Measurements from ENCODE around the gene ATP1A1.

Gene ATP1A1

GRCh38 chr1:116386042-116386441, 13.0 kb downstream of the ATP1A1 start:
- no peaks in the 10 kb centered on the region for H3K9me2 ChIP-seq (replicated peaks; ENCODE audit: insufficient read depth, low read length)
- peaks cover 18% of the 10 kb centered on the region; the same call in 1 of the 2 replicates for H3K36me3 ChIP-seq (ENCODE audit: low read length)
- no peaks in the 10 kb centered on the region for H3K9me3 ChIP-seq (ENCODE audit: insufficient read depth, low read length)
- no peak overlapping the region for H2AFZ ChIP-seq (ENCODE audit: low read depth, low read length, severe bottlenecking)
- peaks cover 28% of the 10 kb centered on the region for H3K79me2 ChIP-seq (ENCODE audit: insufficient read depth, low read length)
- no peak overlapping the region for H3K4me2 ChIP-seq (ENCODE audit: low read depth, low read length, poor library complexity, severe bottlenecking)
- no peaks in the 10 kb centered on the region for H3K27me3 ChIP-seq (ENCODE audit: low read length)
- H3K9ac ChIP-seq (ENCODE audit: low read length): no peak overlapping the region
- no peak overlapping the region for H3K4me3 ChIP-seq (ENCODE audit: insufficient read depth, low read length, poor library complexity, severe bottlenecking)
- H3F3A ChIP-seq (ENCODE audit: insufficient read depth): no peaks in the 10 kb centered on the region
- TF ChIP-seq EZH2phosphoT487 (conservative IDR thresholded peaks at IDR 0.05; ENCODE audit: low read length) (no peak), CTCF (IDR thresholded peaks at IDR 0.05; ENCODE audit: insufficient read depth, low read length, poor library complexity, severe bottlenecking) (no peak)
- H4K20me1 ChIP-seq (ENCODE audit: low read depth, low read length): no peaks in the 10 kb centered on the region
- H3K27ac ChIP-seq (ENCODE audit: low read depth, low read length): no peak overlapping the region

GRCh38 chr1:116387551-116387950, 14.5 kb downstream of the ATP1A1 start:
- peaks cover 16% of the 10 kb centered on the region for H3K79me2 ChIP-seq (ENCODE audit: insufficient read depth, low read length)
- TF ChIP-seq CTCF (IDR thresholded peaks at IDR 0.05; ENCODE audit: insufficient read depth, low read length, poor library complexity, severe bottlenecking) (no peak), EZH2phosphoT487 (conservative IDR thresholded peaks at IDR 0.05; ENCODE audit: low read length) (no peak)
- no peaks in the 10 kb centered on the region for H4K20me1 ChIP-seq (ENCODE audit: low read depth, low read length)
- peaks cover 26% of the 10 kb centered on the region; the same call in 1 of the 2 replicates for H3K36me3 ChIP-seq (ENCODE audit: low read length)
- no peaks in the 10 kb centered on the region for H3K9me3 ChIP-seq (ENCODE audit: insufficient read depth, low read length)
- H2AFZ ChIP-seq (ENCODE audit: low read depth, low read length, severe bottlenecking): no peak overlapping the region
- no peak overlapping the region for H3K4me2 ChIP-seq (ENCODE audit: low read depth, low read length, poor library complexity, severe bottlenecking)
- H3K9me2 ChIP-seq (replicated peaks; ENCODE audit: insufficient read depth, low read length): no peaks in the 10 kb centered on the region
- no peak overlapping the region for H3K9ac ChIP-seq (ENCODE audit: low read length)
- H3K27ac ChIP-seq (ENCODE audit: low read depth, low read length): no peak overlapping the region
- H3K27me3 ChIP-seq (ENCODE audit: low read length): no peaks in the 10 kb centered on the region
- no peak overlapping the region for H3K4me3 ChIP-seq (ENCODE audit: insufficient read depth, low read length, poor library complexity, severe bottlenecking)
- no peaks in the 10 kb centered on the region for H3F3A ChIP-seq (ENCODE audit: insufficient read depth)

GRCh38 chr1:116388122-116388521, 15.1 kb downstream of the ATP1A1 start:
- no peaks in the 10 kb centered on the region for H3K9me3 ChIP-seq (ENCODE audit: insufficient read depth, low read length)
- H4K20me1 ChIP-seq (ENCODE audit: low read depth, low read length): no peaks in the 10 kb centered on the region
- H3K4me3 ChIP-seq (ENCODE audit: insufficient read depth, low read length, poor library complexity, severe bottlenecking): no peak overlapping the region
- TF ChIP-seq CTCF (IDR thresholded peaks at IDR 0.05; ENCODE audit: insufficient read depth, low read length, poor library complexity, severe bottlenecking) (no peak), EZH2phosphoT487 (conservative IDR thresholded peaks at IDR 0.05; ENCODE audit: low read length) (no peak)
- H3K27me3 ChIP-seq (ENCODE audit: low read length): no peaks in the 10 kb centered on the region
- H3K4me2 ChIP-seq (ENCODE audit: low read depth, low read length, poor library complexity, severe bottlenecking): no peak overlapping the region
- peaks cover 26% of the 10 kb centered on the region; the same call in 1 of the 2 replicates for H3K36me3 ChIP-seq (ENCODE audit: low read length)
- H3F3A ChIP-seq (ENCODE audit: insufficient read depth): no peaks in the 10 kb centered on the region
- H3K79me2 ChIP-seq (ENCODE audit: insufficient read depth, low read length): peaks cover 10% of the 10 kb centered on the region
- no peak overlapping the region for H3K9ac ChIP-seq (ENCODE audit: low read length)
- H3K27ac ChIP-seq (ENCODE audit: low read depth, low read length): no peak overlapping the region
- H3K9me2 ChIP-seq (replicated peaks; ENCODE audit: insufficient read depth, low read length): no peaks in the 10 kb centered on the region
- H2AFZ ChIP-seq (ENCODE audit: low read depth, low read length, severe bottlenecking): no peak overlapping the region
